IPS-20b (cell line): ENCODE results near the gene MDP1.
"Not testable (repeated sequence)": the region's sequence is repeated elsewhere in the genome, so short reads cannot be mapped to it uniquely, and the experiment has no call there.

Experiments
- H3K27ac ChIP-seq: one replicate; pipeline ENCODE4 v1.5.1; 2013; ENCODE audit warnings: low read length
- H3K27me3 ChIP-seq: 2 replicates; pipeline ENCODE4 v1.6.1; 2013; ENCODE audit warnings: mild to moderate bottlenecking, low read length, inconsistent platforms; ENCODE audit not compliant: insufficient read depth
- H3K36me3 ChIP-seq: 2 replicates; pipeline ENCODE4 v1.6.1; 2013; ENCODE audit warnings: low read depth, mild to moderate bottlenecking, inconsistent platforms, low read length, moderate library complexity; ENCODE audit not compliant: insufficient read depth
- H3K4me1 ChIP-seq: 2 replicates; pipeline ENCODE4 v1.6.1; 2013; ENCODE audit warnings: mild to moderate bottlenecking, control low read depth, inconsistent platforms, low read length, moderate library complexity; ENCODE audit not compliant: insufficient read depth
- H3K4me3 ChIP-seq: 2 replicates; pipeline ENCODE4 v1.5.1; 2013; ENCODE audit warnings: mild to moderate bottlenecking, low read length, inconsistent platforms
- H3K9ac ChIP-seq: 2 replicates; pipeline ENCODE4 v1.6.1; 2013; ENCODE audit warnings: low read depth, mild to moderate bottlenecking, inconsistent platforms, low read length, moderate library complexity
- H3K9me3 ChIP-seq: 2 replicates; pipeline ENCODE4 v1.6.1; 2013; ENCODE audit warnings: mild to moderate bottlenecking, low read depth, low read length, inconsistent platforms; ENCODE audit not compliant: insufficient read depth

The MDP1 gene

DNA sequence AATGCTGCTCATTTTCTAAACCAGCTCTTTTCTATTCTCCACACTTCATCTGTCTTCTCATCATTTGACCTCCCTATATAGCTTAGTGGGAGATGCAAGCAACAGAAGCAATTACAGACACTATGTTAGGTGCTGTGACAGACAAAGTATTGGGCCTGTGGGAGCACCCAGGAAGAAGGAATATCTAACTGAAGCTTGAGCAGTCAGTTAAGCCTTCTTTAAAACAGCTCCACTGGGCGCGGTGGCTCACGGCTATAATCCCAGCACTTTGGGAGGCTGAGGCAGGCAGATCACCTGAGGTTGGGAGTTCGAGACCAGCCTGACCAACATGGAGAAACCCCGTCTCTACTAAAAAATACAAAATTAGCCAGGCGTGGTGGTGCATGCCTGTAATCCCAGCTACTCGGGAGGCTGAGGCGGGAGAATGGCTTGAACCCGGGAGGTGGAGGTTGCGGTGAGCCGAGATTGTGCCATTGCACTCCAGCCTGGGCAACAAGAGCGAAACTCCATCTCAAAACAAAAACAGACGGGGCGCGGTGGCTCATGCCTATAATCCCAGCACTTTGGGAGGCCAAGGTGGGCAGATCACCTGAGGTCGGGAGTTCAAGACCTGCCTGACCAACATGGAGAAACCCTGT, 12.5 kb downstream of the MDP1 start:
- H3K4me3 ChIP-seq = peak overlapping the region; percentile 56
- not testable (repeated sequence) for H3K4me1 ChIP-seq
- peaks cover 47% of the 10 kb centered on the region for H3K36me3 ChIP-seq

DNA sequence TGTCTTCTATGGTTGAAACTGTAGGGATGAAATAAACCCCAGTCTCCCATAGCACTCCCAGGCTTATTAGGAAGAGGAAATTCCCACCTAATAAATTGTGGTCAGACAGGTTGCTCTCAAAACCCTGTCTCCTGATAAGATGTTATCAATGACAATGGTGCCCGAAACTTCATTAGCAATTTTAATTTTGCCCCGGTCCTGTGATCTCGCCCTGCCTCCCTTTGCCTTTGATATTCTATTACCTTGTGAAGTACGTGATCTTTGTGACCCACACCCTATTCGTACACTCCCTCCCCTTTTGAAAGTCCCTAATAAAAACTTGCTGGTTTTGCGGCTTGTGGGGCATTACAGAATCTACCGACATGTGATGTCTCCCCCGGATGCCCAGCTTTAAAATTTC, 13.3 kb downstream of the MDP1 start:
- not testable (repeated sequence) for H3K9ac ChIP-seq, H3K27ac ChIP-seq, H3K9me3 ChIP-seq, H3K27me3 ChIP-seq, H3K4me1 ChIP-seq
- Histone ChIP-seq H3K36me3 (peaks cover 39% of the 10 kb centered on the region), H3K4me3 (peak overlapping the region; percentile 56; the same call in 1 of the 2 replicates)

More for the DNA sequence above, 12.5 kb downstream of the MDP1 start:
- H3K27ac ChIP-seq = peak overlapping the region; percentile 13
- not testable (repeated sequence) for H3K9me3 ChIP-seq, H3K9ac ChIP-seq, H3K27me3 ChIP-seq

DNA sequence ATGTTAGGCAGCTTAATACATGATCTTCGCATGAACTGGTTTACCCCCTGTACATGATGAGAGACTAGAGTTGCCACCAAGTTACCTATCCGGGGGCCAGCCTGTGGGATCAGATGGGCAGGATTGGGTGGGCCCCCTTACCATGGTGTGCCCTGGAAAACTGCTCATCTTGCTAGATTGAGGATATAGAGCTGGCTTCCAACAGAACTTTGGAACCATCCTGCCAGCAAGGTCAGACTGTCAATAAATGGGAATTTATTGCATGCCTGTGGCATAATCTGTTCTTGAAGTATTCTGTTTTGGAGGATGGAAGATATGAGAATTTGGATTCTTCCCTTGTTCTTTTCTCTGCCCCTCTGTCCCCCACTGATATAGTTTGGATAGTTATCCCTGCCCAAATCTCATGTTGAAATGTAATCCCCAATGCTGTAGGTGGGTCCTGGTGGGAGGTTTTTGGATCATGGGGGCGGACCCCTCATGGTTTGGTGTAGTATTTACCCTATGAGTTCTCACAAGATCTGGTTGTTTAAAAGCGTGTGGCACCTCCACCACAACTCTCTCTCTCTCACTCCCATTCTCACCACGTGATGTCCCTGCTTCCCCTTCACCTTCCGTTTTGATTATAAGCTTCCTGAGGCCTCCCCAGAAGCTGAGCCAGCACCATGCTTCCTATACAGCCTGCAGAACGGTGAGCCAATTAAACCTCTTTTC, 16.9 kb downstream of the MDP1 start:
- H3K27ac ChIP-seq = no peak overlapping the region
- no peak overlapping the region for H3K9ac ChIP-seq
- no peak overlapping the region for H3K4me3 ChIP-seq
- no peaks in the 10 kb centered on the region for H3K27me3 ChIP-seq
- peaks cover 5% of the 10 kb centered on the region; the same call in 1 of the 2 replicates for H3K4me1 ChIP-seq
- peaks cover 9% of the 10 kb centered on the region for H3K36me3 ChIP-seq
- peaks cover 7% of the 10 kb centered on the region; the same call in 1 of the 2 replicates for H3K9me3 ChIP-seq

DNA sequence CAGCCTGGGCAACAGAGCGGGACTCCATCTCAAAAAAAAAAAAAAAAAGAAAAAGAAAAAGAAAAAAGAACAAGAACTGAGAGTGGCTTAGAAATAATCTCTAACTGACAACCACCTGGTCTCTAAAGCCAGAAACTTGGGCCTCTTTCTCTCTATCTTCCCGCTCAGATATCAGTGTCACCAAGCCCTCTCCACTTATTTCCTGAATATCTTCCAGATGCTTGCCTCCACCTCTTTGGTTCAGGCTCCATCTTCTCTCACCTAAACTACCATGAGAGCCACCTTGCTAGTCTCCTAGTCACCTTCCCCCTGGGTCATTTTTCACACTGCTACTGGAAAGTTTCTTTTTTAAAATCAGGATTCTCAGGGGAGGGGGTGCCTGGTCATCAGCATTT, 18.8 kb downstream of the MDP1 start:
- no peak overlapping the region for H3K4me3 ChIP-seq
- H3K27me3 ChIP-seq = no peaks in the 10 kb centered on the region
- H3K36me3 ChIP-seq = peaks cover 23% of the 10 kb centered on the region
- H3K4me1 ChIP-seq = no peaks in the 10 kb centered on the region
- H3K27ac ChIP-seq = no peak overlapping the region
- H3K9ac ChIP-seq = no peak overlapping the region
- H3K9me3 ChIP-seq = peaks cover 7% of the 10 kb centered on the region; the same call in 1 of the 2 replicates

DNA sequence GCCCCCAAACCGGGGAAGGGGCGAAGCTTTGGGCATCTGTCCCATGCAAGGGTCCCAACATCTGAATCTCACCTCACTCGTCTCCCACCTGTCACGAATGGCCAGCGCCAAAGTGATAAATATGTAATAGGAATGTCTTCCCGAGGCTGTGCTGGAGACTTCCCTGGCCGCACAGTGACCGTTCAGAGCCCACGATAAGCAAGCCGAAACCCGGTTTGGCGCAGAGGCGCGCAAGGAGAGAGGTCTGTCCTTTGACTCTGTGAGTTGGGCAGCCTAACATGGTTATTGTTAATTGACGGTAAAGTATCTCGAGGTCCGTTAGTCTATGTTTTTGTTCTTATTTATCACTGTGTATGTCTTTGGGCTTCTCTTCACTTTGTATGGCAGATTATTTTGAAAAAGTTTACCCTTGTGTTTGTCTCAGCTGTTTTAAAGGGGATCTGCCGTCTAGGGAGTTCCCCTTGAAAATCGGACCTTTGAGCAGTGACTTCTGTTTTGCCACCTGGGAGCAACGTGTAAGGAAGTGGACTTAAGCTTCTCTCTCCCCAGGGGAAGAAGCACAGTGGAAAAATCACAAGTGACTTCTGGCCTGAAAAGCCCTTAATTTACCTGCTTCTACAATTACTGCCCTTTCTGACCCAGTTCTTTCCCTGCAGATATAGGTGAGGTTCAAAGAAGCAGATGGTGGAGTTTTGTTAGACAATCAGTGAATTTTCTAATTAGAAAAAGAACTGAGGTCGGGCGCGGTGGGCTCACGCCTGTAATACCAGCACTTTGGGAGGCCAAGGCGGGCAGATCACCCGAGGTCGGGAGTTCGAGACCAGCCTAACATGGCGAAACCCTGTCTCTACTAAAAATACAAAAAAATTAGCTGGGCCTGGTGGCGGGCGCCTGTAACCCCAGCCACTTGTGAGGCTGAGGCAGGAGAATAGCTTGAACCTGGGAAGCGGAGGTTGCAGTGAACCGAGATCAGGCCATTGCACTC, 19.5 kb downstream of the MDP1 start:
- Histone ChIP-seq H3K4me3 (peak overlapping the region; percentile 96), H3K9me3 (peaks cover 3% of the 10 kb centered on the region; the same call in 1 of the 2 replicates), H3K9ac (peak overlapping the region; percentile 96), H3K27me3 (no peaks in the 10 kb centered on the region), H3K27ac (peak overlapping the region; percentile 96), H3K36me3 (peaks cover 25% of the 10 kb centered on the region), H3K4me1 (no peaks in the 10 kb centered on the region)

- peak within 1 kb of the TSS; percentile 96 for H3K27ac ChIP-seq
- peaks cover 27% of the 10 kb centered on the region for H3K36me3 ChIP-seq
- no peaks in the 10 kb centered on the region for H3K9me3 ChIP-seq
- no peaks in the 10 kb centered on the region for H3K4me1 ChIP-seq
- no peaks in the 10 kb centered on the region for H3K27me3 ChIP-seq
- peak within 1 kb of the TSS; percentile 96 for H3K4me3 ChIP-seq
- H3K9ac ChIP-seq = peak within 1 kb of the TSS; percentile 96
These were observed 20.4 kb downstream of the MDP1 start, which contains the start of gene TM9SF1 for GRCh38 chr14:24195186-24196070. Gene TM9SF1, minus strand, starts transcription at chr14:24195441. Its CDS starts 422 bp downstream, at chr14:24195019.

DNA sequence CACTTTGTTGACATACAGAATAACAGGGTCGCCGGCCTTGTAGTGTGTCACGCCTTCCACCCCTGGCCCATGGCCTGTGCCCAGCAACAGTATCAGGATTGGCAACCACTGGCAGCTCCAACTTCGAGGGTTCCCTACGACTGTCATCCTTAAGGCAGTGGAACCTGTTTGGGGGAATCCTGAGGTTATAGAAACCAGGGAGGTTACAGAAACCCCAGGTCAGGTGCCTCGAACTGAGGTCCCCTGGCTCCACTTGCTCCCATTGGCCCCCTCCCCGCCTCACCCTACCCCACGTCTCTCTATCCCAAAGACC, 21.0 kb downstream of the MDP1 start:
- Histone ChIP-seq H3K27me3 (no peaks in the 10 kb centered on the region), H3K36me3 (peaks cover 33% of the 10 kb centered on the region), H3K4me1 (no peaks in the 10 kb centered on the region), H3K27ac (peak overlapping the region; percentile 96), H3K9ac (peak overlapping the region; percentile 96; the same call in 1 of the 2 replicates), H3K4me3 (peak overlapping the region; percentile 96), H3K9me3 (no peaks in the 10 kb centered on the region)

GRCh38 chr14:24194186-24194872, 21.5 kb downstream of the MDP1 start:
- H3K9me3 ChIP-seq = no peaks in the 10 kb centered on the region
- H3K36me3 ChIP-seq = peaks cover 35% of the 10 kb centered on the region
- H3K27me3 ChIP-seq = no peaks in the 10 kb centered on the region
- H3K9ac ChIP-seq = peak overlapping the region; percentile 96; the same call in 1 of the 2 replicates
- no peak overlapping the region for H3K27ac ChIP-seq
- no peaks in the 10 kb centered on the region; the same call in 1 of the 2 replicates for H3K4me1 ChIP-seq
- peak overlapping the region; percentile 96 for H3K4me3 ChIP-seq

- Histone ChIP-seq H3K4me1 (no peaks in the 10 kb centered on the region; the same call in 1 of the 2 replicates), H3K4me3 (no peak overlapping the region), H3K27ac (no peak overlapping the region), H3K9ac (no peak overlapping the region), H3K9me3 (no peaks in the 10 kb centered on the region), H3K36me3 (peaks cover 35% of the 10 kb centered on the region), H3K27me3 (no peaks in the 10 kb centered on the region)
These were observed 22.9 kb downstream of the MDP1 start for GRCh38 chr14:24192933-24193332.

DNA sequence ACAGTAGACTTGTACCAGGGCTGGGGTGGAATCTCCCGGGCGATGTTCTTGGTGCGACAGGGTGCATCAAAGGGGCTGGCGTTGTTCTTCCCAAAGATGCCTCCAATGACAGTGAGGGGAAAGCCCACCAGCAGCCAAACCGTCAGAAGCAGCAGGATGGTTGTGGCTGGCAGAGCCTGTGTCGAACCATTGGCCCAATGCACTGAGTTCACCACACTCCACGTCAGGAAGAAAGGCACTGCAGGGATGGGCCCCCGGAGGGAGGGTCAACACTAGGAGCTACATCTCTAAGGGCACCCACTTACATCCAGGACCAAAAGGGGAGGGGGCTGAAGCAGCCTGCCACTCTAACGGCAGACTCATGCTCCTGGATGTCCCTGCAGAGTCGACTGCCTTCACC, 25.4 kb downstream of the MDP1 start:
- Histone ChIP-seq H3K27me3 (no peaks in the 10 kb centered on the region), H3K27ac (no peak overlapping the region), H3K36me3 (peaks cover 60% of the 10 kb centered on the region), H3K9me3 (no peaks in the 10 kb centered on the region), H3K4me3 (no peak overlapping the region), H3K4me1 (no peaks in the 10 kb centered on the region; the same call in 1 of the 2 replicates), H3K9ac (no peak overlapping the region)
